K562 (cell line): ENCODE data around the gene FAM78A. TPM values are rescaled to one million over a fixed set of nuclear protein-coding genes. Genes with fewer than 3 reads are reported as not detected.

Experiments
- ATAC-seq: fragments of 200-7000 bp; cut with Tn5 transposase; 3 replicates; pipeline ENCODE4 v1.9.1; 2020; ENCODE audit warnings: moderate library complexity
- BruUV-seq: library from RNA; stranded (reverse); fragments of 400-500 nt; replicated peaks from 2 replicates; lab custom pipeline; 2021; lab: Mats Ljungman, UMichigan
- CTCF ChIA-PET: fragments of 300-600 bp; formaldehyde crosslinking; extraction: SDS; loops from one replicate; lab custom pipeline; 2021; ENCODE audit warnings: low intra/inter-chr PET ratio; lab: Yijun Ruan, JAX
- POLR2A ChIA-PET: fragments of 300-600, 350-650 bp; sonication (Branson Sonifier 250); formaldehyde crosslinking; extraction: SDS; loops from one replicate; lab custom pipeline; 2021; ENCODE audit warnings: antibody characterized with exemption, inconsistent platforms; lab: Yijun Ruan, JAX
- DNase-seq, 4 experiments: peaks; one replicate each; pipeline versions ENCODE4 v3.0.0 to v3.0.0-alpha.2; 2011 to 2018; ENCODE audit warnings: low spot score in 3 of 4, mixed read lengths in 3 of 4; ENCODE audit errors: extremely low read depth in 1 of 4
- FAIRE-seq: peaks from 2 replicates; lab custom pipeline; 2011; peaks lifted over from hg19 to GRCh38; lab: Jason Lieb, UNC
- H2AFZ ChIP-seq: 2 replicates; pipeline ENCODE4 v1.6.0; 2011; ENCODE audit warnings: low read depth, low read length, control low read depth, inconsistent platforms
- H3K27ac ChIP-seq: fragments of 200-600 bp; 3 replicates; pipeline ENCODE4 v1.8.0; 2011; ENCODE audit warnings: low read depth, mild to moderate bottlenecking, control low read depth, inconsistent platforms, low read length, moderate library complexity, mixed read lengths; ENCODE audit errors: extremely low read depth
- H3K27me3 ChIP-seq, 2 experiments: fragments of 300-600 bp in 1 of 2; 2 replicates in 1 of 2; 3 replicates in 1 of 2; pipeline versions ENCODE4 v1.6.0 to v1.8.0; 2011; ENCODE audit warnings: inconsistent platforms in 2 of 2, low read length in 2 of 2, mild to moderate bottlenecking in 1 of 2, mixed read lengths in 1 of 2, moderate library complexity in 1 of 2; ENCODE audit not compliant: control insufficient read depth in 2 of 2, insufficient read depth in 2 of 2
- H3K36me3 ChIP-seq: fragments of 300-600 bp; 3 replicates; pipeline ENCODE4 v1.8.0; 2011; ENCODE audit warnings: mild to moderate bottlenecking, low read length, inconsistent platforms; ENCODE audit not compliant: control insufficient read depth, insufficient read depth
- H3K4me1 ChIP-seq, 2 experiments: fragments of 200-600 bp in 1 of 2; replicated peaks in 1 of 2; 2 replicates in 1 of 2; 3 replicates in 1 of 2; pipeline versions ENCODE4 v1.5.1 to v1.8.0; 2011; ENCODE audit warnings: inconsistent platforms in 2 of 2, low read length in 2 of 2, mild to moderate bottlenecking in 1 of 2, mixed read lengths in 1 of 2, moderate library complexity in 1 of 2; ENCODE audit not compliant: control insufficient read depth in 2 of 2, insufficient read depth in 2 of 2
- H3K4me2 ChIP-seq: 2 replicates; pipeline ENCODE4 v1.6.1; 2011; ENCODE audit warnings: low read length, control low read depth, inconsistent platforms, mixed read lengths; ENCODE audit not compliant: insufficient read depth
- H3K4me3 ChIP-seq: fragments of 200-600 bp; sonication (generic), shearing (Covaris generic); 2 replicates; pipeline ENCODE4 v1.5.1; 2016; ENCODE audit warnings: control low read depth, inconsistent platforms
- H3K79me2 ChIP-seq: fragments of 200-600 bp; 3 replicates; pipeline ENCODE4 v1.8.0; 2011; ENCODE audit warnings: low read length, inconsistent platforms; ENCODE audit not compliant: control insufficient read depth, insufficient read depth
- H3K9ac ChIP-seq, 2 experiments: 2 replicates each; pipeline versions ENCODE4 v1.6.0 to v1.6.1; 2011; ENCODE audit warnings: low read depth in 2 of 2, low read length in 2 of 2, control low read depth in 1 of 2, inconsistent platforms in 1 of 2, mild to moderate bottlenecking in 1 of 2, mixed read lengths in 1 of 2; ENCODE audit not compliant: insufficient read depth in 1 of 2
- H3K9me1 ChIP-seq: one replicate; pipeline ENCODE4 v1.6.0; 2011; ENCODE audit warnings: inconsistent platforms, mild to moderate bottlenecking, low read length, moderate library complexity; ENCODE audit not compliant: control insufficient read depth, insufficient read depth
- H3K9me3 ChIP-seq: replicated peaks from 2 replicates; pipeline ENCODE4 v1.5.1; 2011; ENCODE audit warnings: low read depth, low read length, inconsistent platforms; ENCODE audit not compliant: control insufficient read depth, insufficient read depth
- H4K20me1 ChIP-seq: replicated peaks from 2 replicates; pipeline ENCODE4 v1.6.1; 2011; ENCODE audit warnings: low read length, inconsistent platforms, mixed read lengths; ENCODE audit not compliant: control insufficient read depth, insufficient read depth
- HNRNPH1 ChIP-seq: fragments of 200-400 bp; formaldehyde crosslinking; optimal IDR thresholded peaks from 2 replicates; pipeline ENCODE3; 2017; ENCODE audit warnings: low read depth, mild to moderate bottlenecking, low read length, moderate library complexity
- HSF4 ChIP-seq: fragments of 250-450 bp; sonication (Bioruptor Pico); IDR thresholded peaks from 2 replicates; pipeline ENCODE4 v2.1.2; 2022; ENCODE audit warnings: mild to moderate bottlenecking, moderate library complexity, borderline replicate concordance
- ILF3 ChIP-seq: fragments of 450-650 bp; IDR thresholded peaks from 2 replicates; pipeline ENCODE4 v1.6.1; 2018; ENCODE audit warnings: antibody characterized with exemption, mild to moderate bottlenecking, moderate library complexity, borderline replicate concordance
- KHSRP ChIP-seq: fragments of 450-650 bp; IDR thresholded peaks from 2 replicates; pipeline ENCODE4 v1.6.1; 2017
- PCBP1 ChIP-seq: fragments of 200-400 bp; formaldehyde crosslinking; IDR thresholded peaks from 2 replicates; pipeline ENCODE4 v1.6.1; 2018; ENCODE audit warnings: mild to moderate bottlenecking, low read depth, low read length; ENCODE audit not compliant: poor library complexity, severe bottlenecking
- RAD51 ChIP-seq: fragments of 450-650 bp; IDR thresholded peaks from 2 replicates; pipeline ENCODE4 v1.7.1; 2016; ENCODE audit warnings: low read depth, mild to moderate bottlenecking, borderline replicate concordance
- SETDB1 ChIP-seq: IDR thresholded peaks from one replicate; pipeline ENCODE4 v1.6.1; 2012; ENCODE audit warnings: low read length, control low read depth, inconsistent platforms
- SMARCA5 ChIP-seq: fragments of 450-650 bp; IDR thresholded peaks from 2 replicates; pipeline ENCODE4 v1.6.1; 2016
- SNIP1 ChIP-seq: fragments of 450-650 bp; IDR thresholded peaks from 2 replicates; pipeline ENCODE4 v1.7.1; 2017; ENCODE audit warnings: low read depth, mild to moderate bottlenecking
- TAL1 ChIP-seq: fragments of 450-650 bp; IDR thresholded peaks from 2 replicates; pipeline ENCODE4 v1.6.1; 2016; ENCODE audit warnings: mild to moderate bottlenecking
- TCF3 ChIP-seq: sonication (generic); formaldehyde crosslinking; IDR thresholded peaks from 2 replicates; pipeline ENCODE4 v1.4.0; 2020; ENCODE audit warnings: mild to moderate bottlenecking, missing genetic modification reagents
- ZBTB2 ChIP-seq: fragments of 450-650 bp; IDR thresholded peaks from 2 replicates; pipeline ENCODE4 v1.6.1; 2016; ENCODE audit warnings: antibody characterized with exemption
- WGBS: fragments of 100-300 bp; shearing (Covaris generic); methylation state at CpG from one replicate; pipeline ENCODE4 v1.1.6; 2016; ENCODE audit warnings: low coverage, mixed read lengths; ENCODE audit not compliant: insufficient coverage; ENCODE audit errors: missing lambda C conversion rate; 5-methylcytosine and 5-hydroxymethylcytosine counted together
- in situ Hi-C: fragments of 300-500 bp; cut with MboI; formaldehyde crosslinking; loops from 4 replicates; pipeline ENCODE4 v1.15.0; 2018; ENCODE audit warnings: inconsistent platforms, mixed read lengths
- intact Hi-C: fragments of 100-400 bp; cut with micrococcal nuclease; formaldehyde crosslinking; loops from 2 replicates; pipeline ENCODE4 v1.14.2; 2022
- polyA plus RNA-seq, 8 experiments: library from polyadenylated mRNA; depleted of rRNA in 4 of 8; stranded (reverse) in 5 of 8; unstranded in 3 of 8; fragments of >200 nt; fragmentation: Nextera tagmentation in 2 of 8; fragmentation: Illumina TruSeq in 1 of 8; extraction: Ambion mirVana in 2 of 8; extraction: Trizol in 1 of 8; gene quantifications; 2 replicates each; pipeline versions ENCODE4 v1.2.1 to v1.2.3, GENCODE V29; 2011 to 2014; ENCODE audit warnings: inconsistent platforms in 1 of 8, missing spikeins in 1 of 8
- total RNA-seq, 7 experiments: library from RNA; depleted of rRNA in 6 of 7; stranded (reverse); fragments of >200 nt in 6 of 7; fragmentation: Illumina TruSeq in 2 of 7; extraction: Trizol in 2 of 7; gene quantifications; 2 replicates each; pipeline versions ENCODE4 v1.2.1 to v1.2.3, GENCODE V29; 2011 to 2021; ENCODE audit warnings: low replicate concordance in 1 of 7

FAM78A gene
- total and polyA plus RNA-seq, 9 of the 15 experiments (the other 6 are each of a cell fraction or from before 2014, with no cell fraction given), result 0.56 to 103 (median 55.2) TPM

GRCh38 chr9:131290767-131291370 lies 14.6 kb upstream of the FAM78A start:
- Histone ChIP-seq H4K20me1 (no peaks in the 10 kb centered on the region), H3K27ac (no peak overlapping the region), H3K9me3 (no peaks in the 10 kb centered on the region), H3K4me3 (no peak overlapping the region), H3K36me3 (no peaks in the 10 kb centered on the region), H3K9me1 (no peaks in the 10 kb centered on the region), H3K79me2 (no peaks in the 10 kb centered on the region), H3K4me1 (peaks cover 0 to 40% of the 10 kb centered on the region in 2 experiments; a peak in 4 of 5 replicates), H3K9ac (peak overlapping the region in 1 of 2 experiments; percentile 2; a peak in 2 of 4 replicates), H3K4me2 (no peak overlapping the region), H2AFZ (no peak overlapping the region), H3K27me3 (no peaks in the 10 kb centered on the region)
- BruUV-seq, result no TSS peak
- TF ChIP-seq PCBP1, result no peak
- TF ChIP-seq TCF3 (CRISPR knock-in tag), result no peak
- TF ChIP-seq HSF4 (CRISPR knock-in tag), result no peak
- no peak for TF ChIP-seq RAD51
- TF ChIP-seq SNIP1, result no peak
- no peak for TF ChIP-seq ZBTB2
- no peak for TF ChIP-seq ILF3
- TF ChIP-seq SMARCA5, result no peak
- no peak for TF ChIP-seq TAL1
- TF ChIP-seq HNRNPH1, result no peak
- TF ChIP-seq SETDB1, result no peak
- no peak for TF ChIP-seq KHSRP
- no peak for FAIRE-seq
- POLR2A ChIA-PET, result interaction anchor here (0.7 kb wide), 1 partner anchor 107 kb away, joined by 3 read pairs; no protein-coding TSS in a partner anchor
- 86% methylated on average over 16 of the region's 17 CpGs for WGBS
- in situ Hi-C loops (no loop called here), intact Hi-C loops (no loop called here)
- no peak for DNase-seq
- ATAC-seq, result no peak
- CTCF ChIA-PET, result no interaction called here
